PC-9 (cell line): ENCODE data around the gene ANKRD63. TPM values are rescaled to one million over a fixed set of nuclear protein-coding genes. Genes with fewer than 3 reads are reported as not detected.

Experiments used
- BruUV-seq: library from RNA; stranded (reverse); fragments of 400-500 nt; replicated peaks from 2 replicates; lab custom pipeline; 2021; lab: Mats Ljungman, UMichigan
- CTCF ChIA-PET: fragments of 300-600 bp; sonication (Branson Sonifier 250); formaldehyde crosslinking; loops from one replicate; lab custom pipeline; 2022; ENCODE audit warnings: antibody characterized with exemption; lab: Charles Lee
- POLR2A ChIA-PET: fragments of 300-600 bp; sonication (Branson Sonifier 250); formaldehyde crosslinking; loops from one replicate; lab custom pipeline; 2022; ENCODE audit warnings: antibody characterized with exemption; ENCODE audit not compliant: unreplicated experiment; lab: Charles Lee
- DNase-seq, 2 experiments: peaks; one replicate each; pipeline versions ENCODE4 v3.0.0 to v3.0.0-alpha.2; 2015 to 2022; ENCODE audit warnings: mixed read lengths in 1 of 2
- H2AFZ ChIP-seq: fragments of 200-600 bp; sonication (generic); 2 replicates; pipeline ENCODE4 v1.8.1; 2017; ENCODE audit warnings: antibody characterized with exemption
- H3F3A ChIP-seq: fragments of 200-600 bp; sonication (generic); 2 replicates; pipeline ENCODE4 v1.8.1; 2017; ENCODE audit warnings: antibody characterized with exemption, mild to moderate bottlenecking, low read depth; ENCODE audit not compliant: insufficient read depth
- H3K27ac ChIP-seq: fragments of 200-600 bp; sonication (generic); 2 replicates; pipeline ENCODE4 v1.6.1; 2016; ENCODE audit warnings: mixed run types
- H3K27me3 ChIP-seq: fragments of 200-600 bp; sonication (generic); 2 replicates; pipeline ENCODE4 v1.6.1; 2016; ENCODE audit warnings: low read depth, mixed run types; ENCODE audit not compliant: insufficient read depth
- H3K36me3 ChIP-seq: fragments of 200-600 bp; sonication (generic); 2 replicates; pipeline ENCODE4 v1.6.1; 2016; ENCODE audit warnings: low read depth, mixed run types
- H3K4me1 ChIP-seq: fragments of 200-600 bp; sonication (generic); replicated peaks from 2 replicates; pipeline ENCODE4 v1.6.1; 2016; ENCODE audit warnings: mixed run types; ENCODE audit not compliant: insufficient read depth
- H3K4me2 ChIP-seq: fragments of 200-600 bp; sonication (generic); 2 replicates; pipeline ENCODE4 v1.6.1; 2017; ENCODE audit warnings: mixed run types
- H3K4me3 ChIP-seq: fragments of 200-600 bp; sonication (generic); 2 replicates; pipeline ENCODE4 v1.6.1; 2016; ENCODE audit warnings: mixed run types
- H3K79me2 ChIP-seq: fragments of 200-600 bp; sonication (generic); 2 replicates; pipeline ENCODE4 v1.6.1; 2017; ENCODE audit warnings: low read depth, mixed run types
- H3K9me2 ChIP-seq: fragments of 200-600 bp; sonication (generic); 2 replicates; pipeline ENCODE4 v1.8.1; 2017; ENCODE audit warnings: mild to moderate bottlenecking; ENCODE audit not compliant: insufficient read depth
- H3K9me3 ChIP-seq: fragments of 200-600 bp; sonication (generic); 2 replicates; pipeline ENCODE4 v1.8.1; 2016; ENCODE audit warnings: low read depth; ENCODE audit not compliant: insufficient read depth
- H4K20me1 ChIP-seq: fragments of 200-600 bp; sonication (generic); 2 replicates; pipeline ENCODE4 v1.8.1; 2017; ENCODE audit not compliant: insufficient read depth
- EZH2 ChIP-seq: fragments of 200-600 bp; sonication (generic); IDR thresholded peaks from 2 replicates; pipeline ENCODE4 v1.8.0; 2017; ENCODE audit warnings: antibody characterized with exemption, low read depth
- intact Hi-C: fragments of 100-400 bp; cut with micrococcal nuclease; formaldehyde crosslinking; loops from one replicate; pipeline ENCODE4 v1.10.0; 2022; ENCODE audit not compliant: unreplicated experiment
- total RNA-seq: library from RNA; stranded (reverse); gene quantifications from 2 replicates; pipeline ENCODE4 v1.2.3, GENCODE V29; 2021
- TF ChIP-seq, protein P1 (sequence below): fragments of 200-600 bp; sonication (generic); conservative IDR thresholded peaks from 2 replicates; pipeline ENCODE4 v1.6.1; 2017; ENCODE audit warnings: mixed run types, antibody characterized with exemption, mild to moderate bottlenecking, moderate library complexity

ANKRD63 gene
- total RNA-seq, 1 experiment from 2014 or later, result not detected

DNA sequence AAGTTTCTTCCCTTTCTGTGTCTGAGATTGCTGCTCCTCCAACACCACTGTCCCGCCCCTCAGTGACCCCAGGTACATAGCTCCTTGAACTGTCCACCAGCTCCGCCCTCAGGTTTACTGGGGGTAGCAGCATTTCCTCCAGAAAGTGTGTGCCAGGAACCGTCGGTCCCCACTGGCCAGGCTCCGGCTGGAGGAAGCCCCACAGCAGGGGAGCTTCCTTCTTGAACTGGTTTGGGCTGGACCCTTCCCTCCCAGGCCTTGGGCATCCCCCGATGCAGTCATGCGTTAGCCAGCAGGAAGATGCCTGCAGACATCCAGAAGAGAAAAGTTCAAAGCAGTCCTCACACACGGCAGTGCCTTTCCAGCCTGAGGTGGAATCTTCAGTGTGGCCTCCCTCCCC, 24.3 kb downstream of the ANKRD63 start:
- TF ChIP-seq, protein P1, sequence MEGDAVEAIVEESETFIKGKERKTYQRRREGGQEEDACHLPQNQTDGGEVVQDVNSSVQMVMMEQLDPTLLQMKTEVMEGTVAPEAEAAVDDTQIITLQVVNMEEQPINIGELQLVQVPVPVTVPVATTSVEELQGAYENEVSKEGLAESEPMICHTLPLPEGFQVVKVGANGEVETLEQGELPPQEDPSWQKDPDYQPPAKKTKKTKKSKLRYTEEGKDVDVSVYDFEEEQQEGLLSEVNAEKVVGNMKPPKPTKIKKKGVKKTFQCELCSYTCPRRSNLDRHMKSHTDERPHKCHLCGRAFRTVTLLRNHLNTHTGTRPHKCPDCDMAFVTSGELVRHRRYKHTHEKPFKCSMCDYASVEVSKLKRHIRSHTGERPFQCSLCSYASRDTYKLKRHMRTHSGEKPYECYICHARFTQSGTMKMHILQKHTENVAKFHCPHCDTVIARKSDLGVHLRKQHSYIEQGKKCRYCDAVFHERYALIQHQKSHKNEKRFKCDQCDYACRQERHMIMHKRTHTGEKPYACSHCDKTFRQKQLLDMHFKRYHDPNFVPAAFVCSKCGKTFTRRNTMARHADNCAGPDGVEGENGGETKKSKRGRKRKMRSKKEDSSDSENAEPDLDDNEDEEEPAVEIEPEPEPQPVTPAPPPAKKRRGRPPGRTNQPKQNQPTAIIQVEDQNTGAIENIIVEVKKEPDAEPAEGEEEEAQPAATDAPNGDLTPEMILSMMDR, result no peak
- no peak for TF ChIP-seq EZH2
- no peaks in the 10 kb centered on the region for H3K36me3 ChIP-seq

DNA sequence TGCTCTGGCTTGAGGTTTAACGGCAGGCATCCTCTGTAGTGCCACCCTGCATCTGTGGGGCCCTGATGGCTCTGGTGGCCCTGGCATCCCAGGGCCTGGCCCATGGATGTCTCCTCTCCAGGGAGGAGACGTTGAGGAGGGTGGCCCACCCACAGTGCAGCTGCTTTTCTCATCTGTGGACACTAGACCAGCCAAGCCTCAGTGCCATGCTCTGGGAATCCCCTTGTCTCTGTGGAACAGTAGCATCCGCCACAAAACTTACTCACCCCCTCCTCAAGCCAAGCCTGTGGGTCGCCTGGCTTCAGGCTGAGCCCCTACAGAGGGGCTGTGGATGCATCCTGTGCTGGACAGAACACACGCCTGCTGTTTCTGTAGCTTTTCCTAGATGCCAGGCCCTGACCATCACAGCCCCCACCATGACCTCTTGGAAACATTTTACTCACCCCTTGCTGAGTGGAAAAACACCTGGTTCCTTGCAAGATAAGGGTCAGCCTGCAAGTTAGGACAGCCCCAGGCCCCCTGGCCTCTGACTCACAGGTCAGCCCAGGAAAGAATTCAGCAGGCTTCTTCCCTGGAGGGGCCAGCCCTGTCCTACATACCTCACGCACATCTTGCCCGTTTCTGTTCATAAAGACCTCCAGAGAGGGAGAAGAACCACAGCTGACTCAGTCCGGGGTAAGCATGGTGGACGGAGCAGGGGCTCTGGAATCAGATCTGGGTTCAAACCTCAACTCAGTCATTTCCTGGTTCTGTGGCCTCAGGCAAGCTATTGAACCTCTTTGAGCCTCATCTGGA, 25.0 kb downstream of the ANKRD63 start:
- H3K79me2 ChIP-seq, result no peaks in the 10 kb centered on the region
- CTCF ChIA-PET, result interaction anchor here (1.0 kb wide), 2 partner anchors 17 to 41 kb away, joined by 3 to 4 read pairs; no protein-coding TSS in a partner anchor
- H3K4me1 ChIP-seq, result peaks cover 29% of the 10 kb centered on the region
- peaks cover 14% of the 10 kb centered on the region; the same call in 1 of the 2 replicates for H3F3A ChIP-seq
- H3K27me3 ChIP-seq, result no peaks in the 10 kb centered on the region
- no peaks in the 10 kb centered on the region for H4K20me1 ChIP-seq
- no peak overlapping the region for H2AFZ ChIP-seq
- no peaks in the 10 kb centered on the region for H3K9me3 ChIP-seq
- no peak overlapping the region for H3K27ac ChIP-seq
- DNase-seq, result peak; percentile 49 to 65
- no peak overlapping the region for H3K4me3 ChIP-seq
- no TSS peak for BruUV-seq
- intact Hi-C loops, result loop anchor here (10.0 kb wide), 1 partner anchor 153 kb away; the partner anchor contains the start of gene BMF
- H3K9me2 ChIP-seq, result no peaks in the 10 kb centered on the region
- TF ChIP-seq, protein P1, result no peak
- no peak for TF ChIP-seq EZH2
- POLR2A ChIA-PET, result interaction anchor here (0.5 to 0.7 kb wide), 4 partner anchors 9 to 218 kb away, joined by 3 to 5 read pairs (median 4); no protein-coding TSS in a partner anchor
- peak overlapping the region; percentile 51 for H3K4me2 ChIP-seq
- no peaks in the 10 kb centered on the region for H3K36me3 ChIP-seq

More for the DNA sequence above, 24.3 kb downstream of the ANKRD63 start:
- no peak overlapping the region for H2AFZ ChIP-seq
- peaks cover 25% of the 10 kb centered on the region for H3K4me1 ChIP-seq
- no peaks in the 10 kb centered on the region for H3K27me3 ChIP-seq
- peaks cover 14% of the 10 kb centered on the region; the same call in 1 of the 2 replicates for H3F3A ChIP-seq
- peak overlapping the region; percentile 51 for H3K4me2 ChIP-seq
- H3K27ac ChIP-seq, result no peak overlapping the region
- H3K9me2 ChIP-seq, result no peaks in the 10 kb centered on the region
- DNase-seq, result peak in 1 of 2 experiments; percentile 46
- H3K79me2 ChIP-seq, result no peaks in the 10 kb centered on the region
- intact Hi-C loops, result loop anchor here (10.0 kb wide), 1 partner anchor 154 kb away; the partner anchor contains the start of gene BMF
- H4K20me1 ChIP-seq, result no peaks in the 10 kb centered on the region
- ChIA-PET POLR2A (interaction anchor here (0.5 to 0.7 kb wide), 4 partner anchors 8 to 219 kb away, joined by 3 to 5 read pairs (median 4); no protein-coding TSS in a partner anchor), CTCF (interaction anchor here (1.0 kb wide), 2 partner anchors 16 to 41 kb away, joined by 3 to 4 read pairs; no protein-coding TSS in a partner anchor)
- H3K4me3 ChIP-seq, result no peak overlapping the region
- H3K9me3 ChIP-seq, result no peaks in the 10 kb centered on the region
- no TSS peak for BruUV-seq

DNA sequence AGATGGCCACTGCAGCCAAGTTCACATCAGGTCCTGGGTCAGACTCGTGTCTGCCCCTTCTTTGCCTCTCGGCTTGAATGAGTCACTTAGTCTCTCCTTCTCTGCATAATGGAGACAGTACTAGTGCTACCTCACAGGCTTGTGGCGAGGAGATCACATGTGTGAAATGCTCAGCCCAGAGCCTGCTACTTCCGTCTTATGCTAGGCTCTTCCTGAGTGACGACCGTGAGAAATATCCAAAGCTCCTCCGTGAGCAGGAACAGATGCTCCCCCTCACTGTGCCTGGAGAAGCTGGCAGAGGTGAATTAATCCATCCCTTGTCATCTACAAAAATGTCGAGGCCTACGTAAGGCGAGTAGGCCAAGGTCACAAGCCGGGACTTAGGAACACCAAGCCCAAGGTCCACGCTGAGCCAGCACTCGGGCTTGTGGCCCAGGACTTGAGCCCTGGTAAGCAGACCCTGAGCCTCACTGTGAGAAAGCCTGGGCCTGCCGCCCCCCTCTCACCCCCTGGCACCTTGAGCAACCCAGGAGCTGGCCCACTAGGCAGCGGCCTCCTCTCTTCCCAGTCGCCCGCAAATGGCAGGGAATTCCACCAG, 26.1 kb downstream of the ANKRD63 start:
- intact Hi-C loops, result loop anchor here (10.0 kb wide), 1 partner anchor 152 kb away; the partner anchor contains the start of gene BMF
- H3K79me2 ChIP-seq, result no peaks in the 10 kb centered on the region
- no peaks in the 10 kb centered on the region for H3K36me3 ChIP-seq
- no peaks in the 10 kb centered on the region for H3K9me2 ChIP-seq
- DNase-seq, result no peak
- TF ChIP-seq EZH2, result no peak
- TF ChIP-seq, protein P1, result no peak
- no peak overlapping the region for H3K4me3 ChIP-seq
- ChIA-PET CTCF (no interaction called here), POLR2A (no interaction called here)
- H3K27me3 ChIP-seq, result no peaks in the 10 kb centered on the region
- H3K27ac ChIP-seq, result no peak overlapping the region
- BruUV-seq, result no TSS peak
- H3K9me3 ChIP-seq, result no peaks in the 10 kb centered on the region
- no peak overlapping the region for H3K4me2 ChIP-seq
- H3K4me1 ChIP-seq, result peaks cover 29% of the 10 kb centered on the region
- peaks cover 14% of the 10 kb centered on the region; the same call in 1 of the 2 replicates for H3F3A ChIP-seq
- no peaks in the 10 kb centered on the region for H4K20me1 ChIP-seq
- H2AFZ ChIP-seq, result no peak overlapping the region
